Heart left ventricle (tissue), 16 donors: ENCODE data around the gene ZNF689. TPM values are rescaled to one million over a fixed set of nuclear protein-coding genes. Genes with fewer than 3 reads are reported as not detected.
"Not testable (repeated sequence)": the region's sequence is repeated elsewhere in the genome, so short reads cannot be mapped to it uniquely, and the experiment has no call there.

ENCODE experiments used
- ATAC-seq, 4 donors: fragments of 200-7000 bp; cut with Tn5 transposase; one replicate each; pipeline ENCODE4 v1.9.1; 2020 to 2022; ENCODE audit warnings: moderate library complexity in 4 of 4, mild to moderate bottlenecking in 3 of 4, moderate number of reproducible peaks in 1 of 4
- DNase-seq, 5 donors: peaks; one replicate each; pipeline ENCODE4 v3.0.0-alpha.2; 2020
- H3K27ac ChIP-seq, 12 donors: fragments of 200-600 bp; sonication (generic) in 4 of 12; one replicate each; pipeline versions ENCODE4 v1.5.0 to v1.8.0; 2016 to 2022; ENCODE audit warnings: mild to moderate bottlenecking in 2 of 12
- H3K27me3 ChIP-seq, 9 donors: fragments of 200-600 bp; sonication (generic) in 2 of 9; one replicate each; pipeline versions ENCODE4 v1.5.1 to v1.8.0; 2016 to 2022; ENCODE audit warnings: mild to moderate bottlenecking in 3 of 9
- H3K36me3 ChIP-seq, 9 donors: fragments of 200-600 bp; sonication (generic) in 2 of 9; one replicate each; pipeline versions ENCODE4 v1.5.0 to v1.8.0; 2018 to 2022; ENCODE audit warnings: mild to moderate bottlenecking in 2 of 9
- H3K4me1 ChIP-seq, 12 donors: fragments of 200-600 bp; sonication (generic) in 4 of 12; one replicate each; pipeline versions ENCODE4 v1.5.0 to v1.8.0; 2016 to 2022; ENCODE audit warnings: mild to moderate bottlenecking in 3 of 12
- H3K4me3 ChIP-seq, 12 donors: fragments of 200-600 bp; sonication (generic) in 4 of 12; one replicate each; pipeline versions ENCODE4 v1.5.0 to v1.8.0; 2017 to 2022; ENCODE audit warnings: mild to moderate bottlenecking in 9 of 12, moderate library complexity in 4 of 12
- H3K9me3 ChIP-seq, 12 donors: fragments of 200-600 bp; sonication (generic) in 4 of 12; one replicate each; pipeline versions ENCODE4 v1.5.0 to v1.8.0; 2016 to 2022; ENCODE audit warnings: mild to moderate bottlenecking in 1 of 12
- CTCF ChIP-seq, 12 donors: fragments of 200-600 bp; sonication (generic) in 4 of 12; IDR thresholded peaks; one replicate each; pipeline versions ENCODE4 v1.5.0 to v1.8.0; 2018 to 2022; ENCODE audit warnings: antibody characterized with exemption in 12 of 12, mild to moderate bottlenecking in 5 of 12
- POLR2A ChIP-seq, 2 donors: fragments of 450-650 bp; IDR thresholded peaks; one replicate each; pipeline ENCODE4 v1.6.1; 2017; ENCODE audit warnings: antibody characterized with exemption in 2 of 2, mild to moderate bottlenecking in 2 of 2, moderate library complexity in 2 of 2
- WGBS, 4 donors: extraction: QIAGEN DNeasy Blood & Tissue Kit in 2 of 4; methylation state at CpG; one replicate each; pipeline versions ENCODE4 v1.1.5 to v1.1.7; 2013 to 2018; 5-methylcytosine and 5-hydroxymethylcytosine counted together
- intact Hi-C, 10 donors: fragments of 100-400 bp; cut with DNase I; formaldehyde crosslinking; loops; one replicate each; pipeline versions ENCODE4 v1.11.1 to v1.14.2; 2022
- polyA plus RNA-seq, 2 donors: library from polyadenylated mRNA; stranded (reverse); fragments of 200-250 nt; gene quantifications; one replicate each; pipeline ENCODE4 v1.2.3, GENCODE V29; 2013
- total RNA-seq, 9 donors: library from RNA; depleted of rRNA in 2 of 9; stranded (reverse); fragments of >200 nt in 2 of 9; fragmentation: NEBNext Ultra II Directional in 3 of 9; extraction: Animal tissue kit (Norgen Biotek cat#: 25700) in 3 of 9; gene quantifications; one replicate each; pipeline versions ENCODE4 v1.1.0 to v1.2.4, GENCODE V29; 2016 to 2023
- donor health status: ischemic (EF 13 %, LVEDD 7.1; RV severe dilation, severe dysfunction).
- donor health status: healthy with polysubstance abuse.
- donor health status: DM: no; HTN: yes; CAD: no.
- donor health status: DM: no; HTN: no; CAD: no.
- donor health status: ischemic (EF 25% LVEDD 6.9; RV normal size, moderate dysfunction).
- donor health status: ischemic (EF 25% LVEDD 5.7; RV mildly dilated, moderate dysfunction).
- donor health status: healthy.
- donor health status: DM: yes; HTN: yes; CAD: no.
- donor health status: ischemic (EF 35%, LVEDD 5.7; RV mildly dilated, moderate dysfunction).
- donor health status: nonischemic (EF 11% LVEDD 7.7; RV severe dilation, severe dysfunction).
- donor health status: DM: yes; HTN: yes; CAD: no.
- donor health status: PGD.
- donor health status: ischemic (EF 29% LVEDD 5.4; RV normal size, mild dysfunction).
- donor health status: nonischemic (EF 23%, LVEDD 6.1; RV moderate dilation, normal function).

ZNF689 gene
- total and polyA plus RNA-seq, 11 donors, result 2.7 to 7.9 (median 6.5) TPM

DNA sequence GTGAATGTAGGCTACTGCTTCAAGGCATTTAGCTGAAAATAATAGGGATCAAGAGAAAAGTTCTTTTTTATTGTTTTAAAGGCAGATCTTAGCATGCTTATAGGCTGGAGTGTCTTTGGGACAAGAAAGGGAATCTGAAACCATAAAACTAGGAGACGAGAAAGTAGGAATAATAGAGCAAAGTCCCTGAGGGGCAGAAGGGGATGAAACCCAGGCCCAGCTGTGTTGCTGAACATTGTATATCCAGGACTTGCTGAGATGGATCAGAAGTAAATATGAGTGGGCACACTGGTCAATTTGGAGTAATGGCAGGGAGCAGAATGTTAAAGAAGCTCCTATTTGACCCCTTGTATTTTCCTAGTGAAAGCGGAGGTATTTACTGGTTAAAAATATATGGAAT, 9.3 kb downstream of the ZNF689 start:
- intact Hi-C loops, result loop anchor here in 2 of 10 donors (5.0 to 10.0 kb wide), 2 partner anchors 144 to 156 kb away; partner anchors contain the start of gene SEPHS2 (in 1 of the 2)
- no peak for TF ChIP-seq CTCF (IDR thresholded peaks at IDR 0.05)
- DNase-seq (no peak), ATAC-seq (no peak)
- Histone ChIP-seq H3K4me1 (peaks cover 0 to 43% (median 8%) of the 10 kb centered on the region in 12 donors), H3K9me3 (no peaks in the 10 kb centered on the region), H3K4me3 (no peak overlapping the region), H3K27me3 (no peaks in the 10 kb centered on the region), H3K36me3 (peaks cover 0 to 42% (median 29%) of the 10 kb centered on the region in 9 donors), H3K27ac (no peak overlapping the region)
- WGBS, 4 donors, result 93 to 97% (median 94%) methylated on average over 2 of the region's 2 CpGs

- Histone ChIP-seq H3K27me3 (no peaks in the 10 kb centered on the region), H3K36me3 (peaks cover 0 to 35% (median 26%) of the 10 kb centered on the region in 9 donors), H3K9me3 (no peaks in the 10 kb centered on the region), H3K4me1 (peaks cover 0 to 36% (median 8%) of the 10 kb centered on the region in 12 donors), H3K4me3 (no peak overlapping the region), H3K27ac (no peak overlapping the region)
- intact Hi-C loops, result loop anchor here in 2 of 10 donors (5.0 to 10.0 kb wide), 2 partner anchors 143 to 155 kb away; partner anchors contain the start of gene SEPHS2 (in 1 of the 2)
- no peak for ATAC-seq
- WGBS, 4 donors, result 83 to 95% (median 89%) methylated on average over 3 of the region's 3 CpGs
- TF ChIP-seq POLR2A (IDR thresholded peaks at IDR 0.05), result no peak
- no peak for TF ChIP-seq CTCF (IDR thresholded peaks at IDR 0.05)
- no peak for DNase-seq
These were observed 10.0 kb downstream of the ZNF689 start for GRCh38 chr16:30600215-30600614.

DNA sequence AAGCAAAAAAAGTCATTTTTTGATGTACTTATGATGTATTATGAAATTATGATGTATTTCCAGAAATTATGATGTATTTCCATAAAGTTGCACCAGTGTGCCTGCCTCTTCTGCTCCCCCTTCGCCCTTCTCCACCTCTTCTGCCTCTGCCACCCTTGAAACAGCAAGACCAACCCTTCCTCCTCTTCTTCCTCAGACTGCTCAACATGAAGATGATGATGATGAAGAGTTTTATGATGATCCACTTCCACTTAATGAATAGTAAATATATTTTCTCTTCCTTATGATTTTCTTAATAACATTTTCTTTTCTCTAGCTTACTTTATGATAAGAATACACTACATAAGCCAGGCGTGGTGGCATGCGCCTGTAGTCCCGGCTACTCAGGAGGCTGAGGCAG, 17.3 kb downstream of the ZNF689 start:
- no peaks in the 10 kb centered on the region for H3K4me1 ChIP-seq
- WGBS, 4 donors, result 95 to 98% (median 96%) methylated on average over 4 of the region's 4 CpGs
- ATAC-seq, result no peak
- no peaks in the 10 kb centered on the region for H3K27me3 ChIP-seq
- peaks cover 0 to under 1% (median 0%) of the 10 kb centered on the region in 9 donors for H3K36me3 ChIP-seq
- H3K4me3 ChIP-seq, result no peak overlapping the region
- no peak for DNase-seq
- no peak overlapping the region for H3K27ac ChIP-seq
- H3K9me3 ChIP-seq, result peaks cover 0 to 4% (median 0%) of the 10 kb centered on the region in 12 donors
- TF ChIP-seq CTCF (IDR thresholded peaks at IDR 0.05) (no peak), POLR2A (IDR thresholded peaks at IDR 0.05) (no peak)
- intact Hi-C loops, result no loop called here

GRCh38 chr16:30590869-30591268, 19.3 kb downstream of the ZNF689 start:
- DNase-seq, H3K4me1 ChIP-seq, intact Hi-C loops: not testable (repeated sequence)

DNA sequence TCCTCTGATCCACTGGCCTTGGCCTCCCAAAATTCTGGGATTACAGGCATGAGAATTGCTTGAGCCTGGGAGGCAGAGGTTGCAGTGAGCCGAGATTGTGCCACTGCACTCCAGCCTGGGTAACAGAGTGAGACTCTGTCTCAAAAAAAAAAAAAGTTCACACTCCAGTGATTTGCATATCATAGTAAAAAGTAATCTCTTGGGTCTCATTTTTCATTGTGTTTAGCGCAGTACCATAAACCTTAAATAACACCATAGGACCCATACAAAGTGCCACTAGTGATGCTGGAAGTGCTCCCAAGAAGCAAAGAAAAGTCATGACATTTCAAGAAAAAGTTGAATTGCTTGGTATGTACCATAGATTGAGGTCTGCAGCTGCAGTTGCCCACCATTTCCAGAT, 20.6 kb downstream of the ZNF689 start:
- H3K4me3 ChIP-seq, H3K9me3 ChIP-seq, H3K27ac ChIP-seq, DNase-seq, ATAC-seq, H3K27me3 ChIP-seq, H3K36me3 ChIP-seq: not testable (repeated sequence)
- peaks cover 0 to 16% (median 7%) of the 10 kb centered on the region in 12 donors for H3K4me1 ChIP-seq
- 94 to 100% (median 96%) methylated on average over 2 of the region's 2 CpGs for WGBS, 4 donors
- intact Hi-C loops, result loop anchor here in 5 of 10 donors (5.0 to 10.0 kb wide), 7 partner anchors 38 to 68 kb away; partner anchors contain the start of genes FBRS (in 2 of the 5), PRR14 (in 1 of the 5) and ZNF768 (in 1 of the 5)

More at GRCh38 chr16:30590869-30591268, 19.3 kb downstream of the ZNF689 start:
- not testable (repeated sequence) for H3K36me3 ChIP-seq, H3K27me3 ChIP-seq, H3K4me3 ChIP-seq, ATAC-seq, H3K27ac ChIP-seq, H3K9me3 ChIP-seq
- 91 to 98% (median 96%) methylated on average over 9 of the region's 9 CpGs for WGBS, 4 donors
